Hepatocyte (in vitro differentiated cells): ENCODE data around the gene RNF7. TPM values are rescaled to one million over a fixed set of nuclear protein-coding genes. Genes with fewer than 3 reads are reported as not detected.

Experiments
- DNase-seq: peaks from one replicate; pipeline ENCODE4 v3.0.0-alpha.2; 2016; ENCODE audit warnings: low spot score
- H2AFZ ChIP-seq: fragments of 200-600 bp; sonication (generic); 2 replicates; pipeline ENCODE4 v1.6.0; 2016; ENCODE audit warnings: antibody characterized with exemption, mild to moderate bottlenecking
- H3K27ac ChIP-seq: fragments of 200-600 bp; sonication (generic); 2 replicates; pipeline ENCODE4 v1.5.1; 2016; ENCODE audit warnings: mild to moderate bottlenecking
- H3K27me3 ChIP-seq: fragments of 200-600 bp; sonication (generic); 2 replicates; pipeline ENCODE4 v1.6.1; 2016
- H3K36me3 ChIP-seq: fragments of 200-600 bp; sonication (generic); replicated peaks from 2 replicates; pipeline ENCODE4 v1.5.1; 2016; ENCODE audit warnings: low read depth; ENCODE audit not compliant: insufficient read depth
- H3K4me1 ChIP-seq: fragments of 200-600 bp; sonication (generic); 2 replicates; pipeline ENCODE4 v1.5.1; 2016; ENCODE audit warnings: mild to moderate bottlenecking, moderate library complexity; ENCODE audit not compliant: insufficient read depth
- H3K4me2 ChIP-seq: fragments of 200-600 bp; sonication (generic); 2 replicates; pipeline ENCODE4 v1.6.0; 2016
- H3K4me3 ChIP-seq: fragments of 200-600 bp; sonication (generic); 2 replicates; pipeline ENCODE4 v1.5.1; 2016; ENCODE audit warnings: mild to moderate bottlenecking
- H3K79me2 ChIP-seq: fragments of 200-600 bp; sonication (generic); 2 replicates; pipeline ENCODE4 v1.6.0; 2017; ENCODE audit warnings: mild to moderate bottlenecking
- H3K9me2 ChIP-seq: fragments of 200-600 bp; sonication (generic); replicated peaks from 2 replicates; pipeline ENCODE4 v1.6.0; 2017; ENCODE audit warnings: mild to moderate bottlenecking; ENCODE audit not compliant: insufficient read depth
- H3K9me3 ChIP-seq: fragments of 200-600 bp; sonication (generic); 2 replicates; pipeline ENCODE4 v1.5.1; 2016; ENCODE audit warnings: low read depth, mild to moderate bottlenecking
- H4K20me1 ChIP-seq: fragments of 200-600 bp; sonication (generic); 2 replicates; pipeline ENCODE4 v1.6.0; 2016; ENCODE audit warnings: mild to moderate bottlenecking; ENCODE audit not compliant: insufficient read depth, poor library complexity, severe bottlenecking
- CTCF ChIP-seq: fragments of 200-600 bp; sonication (generic); IDR thresholded peaks from 2 replicates; pipeline ENCODE4 v1.5.1; 2016; ENCODE audit warnings: antibody characterized with exemption, mild to moderate bottlenecking; ENCODE audit not compliant: poor library complexity
- EZH2 ChIP-seq: fragments of 200-600 bp; sonication (generic); IDR thresholded peaks from 2 replicates; pipeline ENCODE4 v1.6.1; 2016; ENCODE audit warnings: antibody characterized with exemption, mild to moderate bottlenecking, borderline replicate concordance
- EZH2phosphoT487 ChIP-seq: fragments of 200-600 bp; sonication (generic); IDR thresholded peaks from one replicate; pipeline ENCODE4 v1.6.1; 2018; ENCODE audit warnings: antibody characterized with exemption, mild to moderate bottlenecking, low read depth, moderate library complexity; ENCODE audit not compliant: unreplicated experiment, severe bottlenecking
- WGBS: methylation state at CpG from one replicate; pipeline ENCODE4 v1.1.6; 2016; ENCODE audit warnings: low lambda C conversion rate; ENCODE audit errors: missing lambda C conversion rate; 5-methylcytosine and 5-hydroxymethylcytosine counted together
- polyA plus RNA-seq: library from polyadenylated mRNA; unstranded; fragments of >200 nt; fragmentation: Nextera tagmentation; extraction: Ambion mirVana; gene quantifications from 2 replicates; pipeline ENCODE4 v1.2.1, GENCODE V29; 2016
- total RNA-seq: library from RNA; depleted of rRNA; stranded (reverse); fragments of >200 nt; gene quantifications from 2 replicates; pipeline ENCODE4 v1.2.3, GENCODE V29; 2014

Gene RNF7
- total and polyA plus RNA-seq, 2 experiments from 2014 or later, result 176 to 212 TPM

DNA sequence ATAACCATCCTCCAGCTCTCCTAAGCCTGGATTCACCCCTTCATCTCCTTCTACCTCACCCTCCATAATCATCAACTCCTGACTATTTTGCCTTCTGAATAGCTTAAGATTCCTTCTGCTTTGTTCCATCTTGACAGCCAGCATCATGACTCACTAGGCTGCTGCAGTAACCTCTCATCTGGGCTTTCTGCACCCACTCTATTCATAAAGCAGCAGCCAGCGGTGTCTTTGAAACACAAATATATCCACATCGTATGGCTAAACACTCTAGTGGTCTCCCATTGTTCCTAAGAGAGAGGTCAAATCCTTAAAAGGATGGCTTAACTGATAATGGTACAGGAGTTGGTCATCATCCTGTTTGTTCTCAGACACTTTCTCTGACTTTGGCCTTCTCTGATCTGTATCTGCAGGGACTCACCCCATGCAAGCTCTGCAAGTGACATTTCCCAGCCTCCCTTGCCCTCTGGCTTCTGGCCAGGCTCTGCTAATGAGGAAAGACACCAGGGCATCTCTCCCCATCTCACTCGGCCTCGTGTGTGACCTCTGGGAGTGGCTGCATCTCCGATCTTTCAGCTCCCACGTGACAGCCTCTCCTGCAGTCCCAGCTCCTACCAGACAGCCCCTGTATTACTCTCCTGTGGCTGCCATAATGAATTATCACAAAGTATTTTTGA lies 31.3 kb downstream of the RNF7 start:
- WGBS, result 26% methylated on average over 6 of the region's 6 CpGs
- no peak for TF ChIP-seq EZH2
- TF ChIP-seq CTCF, result no peak
- TF ChIP-seq EZH2phosphoT487, result no peak
- Histone ChIP-seq H3K27ac (no peak overlapping the region), H3K4me1 (no peaks in the 10 kb centered on the region), H3K9me2 (no peaks in the 10 kb centered on the region), H3K4me2 (no peak overlapping the region), H3K4me3 (no peak overlapping the region), H4K20me1 (no peaks in the 10 kb centered on the region), H3K9me3 (no peaks in the 10 kb centered on the region), H2AFZ (no peak overlapping the region), H3K27me3 (no peaks in the 10 kb centered on the region), H3K79me2 (no peaks in the 10 kb centered on the region), H3K36me3 (no peaks in the 10 kb centered on the region)
- no peak for DNase-seq

GRCh38 chr3:141773676-141774075 lies 35.6 kb downstream of the RNF7 start:
- no peaks in the 10 kb centered on the region for H3K79me2 ChIP-seq
- no peak overlapping the region for H3K4me2 ChIP-seq
- no peaks in the 10 kb centered on the region for H4K20me1 ChIP-seq
- 98% methylated on average over 6 of the region's 6 CpGs for WGBS
- no peaks in the 10 kb centered on the region for H3K36me3 ChIP-seq
- no peaks in the 10 kb centered on the region for H3K9me3 ChIP-seq
- H3K27me3 ChIP-seq, result no peaks in the 10 kb centered on the region
- no peak for DNase-seq
- no peak overlapping the region for H3K27ac ChIP-seq
- no peak overlapping the region for H2AFZ ChIP-seq
- no peak overlapping the region for H3K4me3 ChIP-seq
- no peak for TF ChIP-seq CTCF
- no peak for TF ChIP-seq EZH2
- no peak for TF ChIP-seq EZH2phosphoT487
- H3K4me1 ChIP-seq, result no peaks in the 10 kb centered on the region
- no peaks in the 10 kb centered on the region for H3K9me2 ChIP-seq

DNA sequence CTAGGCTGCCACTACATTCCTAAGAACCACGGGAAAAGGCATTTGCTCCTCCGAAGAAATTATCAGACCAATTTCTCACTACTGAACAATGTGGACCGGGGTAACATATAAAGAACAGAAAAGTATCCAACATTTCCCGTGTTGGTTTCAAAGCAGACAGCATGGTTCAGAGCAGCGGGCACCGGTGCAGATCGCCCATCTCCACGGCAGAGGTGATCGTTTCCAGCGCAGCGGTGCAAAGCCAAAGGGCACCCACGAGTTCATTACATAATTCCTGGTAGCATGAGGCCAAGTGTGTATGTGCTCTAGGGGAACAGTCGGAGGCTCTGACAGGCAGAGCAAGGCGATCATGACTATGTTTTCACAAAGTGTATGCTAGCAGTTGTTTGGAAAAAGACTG lies 38.3 kb downstream of the RNF7 start:
- Histone ChIP-seq H4K20me1 (no peaks in the 10 kb centered on the region), H2AFZ (no peak overlapping the region), H3K4me3 (no peak overlapping the region), H3K9me2 (no peaks in the 10 kb centered on the region), H3K9me3 (no peaks in the 10 kb centered on the region), H3K4me1 (no peaks in the 10 kb centered on the region), H3K27ac (no peak overlapping the region), H3K4me2 (no peak overlapping the region), H3K27me3 (no peaks in the 10 kb centered on the region), H3K79me2 (no peaks in the 10 kb centered on the region), H3K36me3 (no peaks in the 10 kb centered on the region)
- TF ChIP-seq EZH2phosphoT487, result no peak
- no peak for TF ChIP-seq EZH2
- no peak for TF ChIP-seq CTCF
- WGBS, result 93% methylated on average over 14 of the region's 14 CpGs
- no peak for DNase-seq

DNA sequence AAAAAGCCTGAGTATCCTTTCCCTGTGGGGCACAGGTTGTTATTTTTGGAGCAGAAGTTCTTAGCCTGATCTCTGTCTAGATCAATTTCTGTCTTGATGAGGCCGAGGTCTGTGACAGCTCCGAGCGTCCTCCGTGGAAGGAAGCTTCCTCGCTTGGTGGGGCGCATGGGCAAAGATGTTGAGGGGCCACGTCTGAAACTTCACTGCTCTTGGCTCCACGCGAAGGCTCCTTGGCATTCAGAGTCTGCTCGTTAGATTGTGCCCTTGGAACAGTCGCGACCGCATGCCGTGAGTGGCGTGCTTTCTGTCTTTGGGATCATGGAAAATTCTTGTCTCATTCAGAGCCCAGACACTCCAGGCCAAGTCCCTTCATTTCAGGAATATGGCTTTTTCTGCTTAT lies 38.8 kb downstream of the RNF7 start:
- no peaks in the 10 kb centered on the region for H3K9me3 ChIP-seq
- 94% methylated on average over 15 of the region's 15 CpGs for WGBS
- no peak overlapping the region for H3K27ac ChIP-seq
- no peak overlapping the region for H3K4me3 ChIP-seq
- H2AFZ ChIP-seq, result no peak overlapping the region
- H4K20me1 ChIP-seq, result no peaks in the 10 kb centered on the region
- TF ChIP-seq EZH2 (no peak), CTCF (no peak), EZH2phosphoT487 (no peak)
- H3K4me2 ChIP-seq, result no peak overlapping the region
- H3K4me1 ChIP-seq, result no peaks in the 10 kb centered on the region
- H3K36me3 ChIP-seq, result no peaks in the 10 kb centered on the region
- no peaks in the 10 kb centered on the region for H3K9me2 ChIP-seq
- no peak for DNase-seq
- H3K27me3 ChIP-seq, result no peaks in the 10 kb centered on the region
- H3K79me2 ChIP-seq, result no peaks in the 10 kb centered on the region
